ENCODE measurements around the gene ACYP2.

Gene ACYP2

GRCh38 chr2:54176577-54176976 is 61.2 kb downstream of the ACYP2 start:
- ChIA-PET CTCF (interaction anchor here (0.5 to 2.2 kb wide), 13 partner anchors 9 to 530 kb away, joined by 3 to 21 read pairs (median 3); no protein-coding TSS in a partner anchor), POLR2A (interaction anchor here (1.3 kb wide), 1 partner anchor 528 kb away, joined by 3 read pairs; no protein-coding TSS in a partner anchor)
- H3K36me3 ChIP-seq (ENCODE audit: control insufficient read depth in 2 of 2, insufficient read depth in 1 of 2, low read length in 2 of 2): no peaks in the 10 kb centered on the region
- no peaks in the 10 kb centered on the region for H3K9me3 ChIP-seq (ENCODE audit: control insufficient read depth, insufficient read depth, low read depth, low read length)
- H3K4me3 ChIP-seq (ENCODE audit: low read depth, low read length): no peak overlapping the region
- TF ChIP-seq ZNF654 (tag by site-specific recombination; IDR thresholded peaks at IDR 0.05; ENCODE audit: low read depth): peak; percentile 38; the same call in 1 of the 2 replicates
- no peak for TF ChIP-seq ZNF366 (tag by site-specific recombination; conservative IDR thresholded peaks at IDR 0.05)
- peak; percentile 55; the same call in 1 of the 2 replicates for TF ChIP-seq CTCF (tag by site-specific recombination; IDR thresholded peaks at IDR 0.05)
- no peaks in the 10 kb centered on the region for H3K4me1 ChIP-seq (ENCODE audit: control insufficient read depth, insufficient read depth, low read length)
- no peak overlapping the region for H3K27ac ChIP-seq (ENCODE audit: extremely low read depth, low read depth, low read length)

DNA sequence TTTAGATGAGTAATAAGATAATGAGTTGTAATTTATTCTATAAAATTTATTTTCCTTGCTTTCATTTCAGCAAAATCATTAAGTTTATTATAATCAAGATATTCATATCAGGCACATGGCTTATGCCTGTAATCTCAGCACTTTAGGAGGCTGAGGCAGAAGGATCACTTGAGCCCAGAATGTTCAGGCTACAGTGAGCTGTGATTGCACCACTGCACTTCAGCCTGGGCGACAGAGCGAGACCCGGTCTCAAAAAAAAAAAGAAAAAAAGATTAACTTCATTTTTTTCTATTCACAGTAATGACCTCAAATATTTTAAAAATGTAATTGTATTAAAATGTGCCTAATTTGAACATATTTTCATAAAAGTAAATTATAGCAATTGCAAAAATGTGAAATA is 67.9 kb downstream of the ACYP2 start:
- CTCF ChIA-PET: no interaction called here

DNA sequence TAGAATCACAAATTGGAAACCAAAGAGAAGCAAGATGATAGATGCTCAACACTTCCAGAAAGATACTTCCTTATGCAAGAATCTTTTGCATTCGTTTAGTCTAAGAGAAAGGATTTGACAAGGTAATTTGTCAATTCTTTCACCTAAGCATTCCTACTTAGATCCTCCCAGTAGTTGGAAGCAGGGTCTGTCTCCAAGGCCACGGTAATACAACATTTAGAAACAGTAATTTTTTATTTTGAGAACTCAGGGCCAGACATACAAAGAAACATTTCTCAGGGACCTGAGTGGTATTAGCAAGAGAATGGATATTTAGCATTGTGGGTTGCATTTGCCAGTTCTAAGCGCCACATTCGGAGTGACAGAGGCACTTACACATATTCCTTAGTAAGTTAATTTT is 68.6 kb downstream of the ACYP2 start:
- CTCF ChIA-PET: no interaction called here
- no peak overlapping the region for H3K4me3 ChIP-seq (ENCODE audit: low read depth, low read length)
- H3K9me3 ChIP-seq (ENCODE audit: control insufficient read depth, insufficient read depth, low read depth, low read length): no peaks in the 10 kb centered on the region
- no peak overlapping the region for H3K27ac ChIP-seq (ENCODE audit: extremely low read depth, low read depth, low read length)
- POLR2A ChIA-PET: no interaction called here
- no peaks in the 10 kb centered on the region for H3K4me1 ChIP-seq (ENCODE audit: control insufficient read depth, insufficient read depth, low read length)
- H3K36me3 ChIP-seq (ENCODE audit: control insufficient read depth in 2 of 2, insufficient read depth in 1 of 2, low read length in 2 of 2): no peaks in the 10 kb centered on the region
- no peak for TF ChIP-seq ZNF488 (tag by site-specific recombination; IDR thresholded peaks at IDR 0.05)
- TF ChIP-seq GLI2 (tag by site-specific recombination; IDR thresholded peaks at IDR 0.05; ENCODE audit: borderline replicate concordance, low read depth): no peak
- TF ChIP-seq, protein P1, sequence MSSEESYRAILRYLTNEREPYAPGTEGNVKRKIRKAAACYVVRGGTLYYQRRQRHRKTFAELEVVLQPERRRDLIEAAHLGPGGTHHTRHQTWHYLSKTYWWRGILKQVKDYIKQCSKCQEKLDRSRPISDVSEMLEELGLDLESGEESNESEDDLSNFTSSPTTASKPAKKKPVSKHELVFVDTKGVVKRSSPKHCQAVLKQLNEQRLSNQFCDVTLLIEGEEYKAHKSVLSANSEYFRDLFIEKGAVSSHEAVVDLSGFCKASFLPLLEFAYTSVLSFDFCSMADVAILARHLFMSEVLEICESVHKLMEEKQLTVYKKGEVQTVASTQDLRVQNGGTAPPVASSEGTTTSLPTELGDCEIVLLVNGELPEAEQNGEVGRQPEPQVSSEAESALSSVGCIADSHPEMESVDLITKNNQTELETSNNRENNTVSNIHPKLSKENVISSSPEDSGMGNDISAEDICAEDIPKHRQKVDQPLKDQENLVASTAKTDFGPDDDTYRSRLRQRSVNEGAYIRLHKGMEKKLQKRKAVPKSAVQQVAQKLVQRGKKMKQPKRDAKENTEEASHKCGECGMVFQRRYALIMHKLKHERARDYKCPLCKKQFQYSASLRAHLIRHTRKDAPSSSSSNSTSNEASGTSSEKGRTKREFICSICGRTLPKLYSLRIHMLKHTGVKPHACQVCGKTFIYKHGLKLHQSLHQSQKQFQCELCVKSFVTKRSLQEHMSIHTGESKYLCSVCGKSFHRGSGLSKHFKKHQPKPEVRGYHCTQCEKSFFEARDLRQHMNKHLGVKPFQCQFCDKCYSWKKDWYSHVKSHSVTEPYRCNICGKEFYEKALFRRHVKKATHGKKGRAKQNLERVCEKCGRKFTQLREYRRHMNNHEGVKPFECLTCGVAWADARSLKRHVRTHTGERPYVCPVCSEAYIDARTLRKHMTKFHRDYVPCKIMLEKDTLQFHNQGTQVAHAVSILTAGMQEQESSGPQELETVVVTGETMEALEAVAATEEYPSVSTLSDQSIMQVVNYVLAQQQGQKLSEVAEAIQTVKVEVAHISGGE (tag by site-specific recombination; conservative IDR thresholded peaks at IDR 0.05; ENCODE audit: low read depth): no peak
- TF ChIP-seq ZNF280D (tag by site-specific recombination; IDR thresholded peaks at IDR 0.05): no peak
- TF ChIP-seq KLF1 (tag by site-specific recombination; IDR thresholded peaks at IDR 0.05): no peak
- no peak for TF ChIP-seq ZNF184 (tag by site-specific recombination; IDR thresholded peaks at IDR 0.05)
- TF ChIP-seq, protein P2, sequence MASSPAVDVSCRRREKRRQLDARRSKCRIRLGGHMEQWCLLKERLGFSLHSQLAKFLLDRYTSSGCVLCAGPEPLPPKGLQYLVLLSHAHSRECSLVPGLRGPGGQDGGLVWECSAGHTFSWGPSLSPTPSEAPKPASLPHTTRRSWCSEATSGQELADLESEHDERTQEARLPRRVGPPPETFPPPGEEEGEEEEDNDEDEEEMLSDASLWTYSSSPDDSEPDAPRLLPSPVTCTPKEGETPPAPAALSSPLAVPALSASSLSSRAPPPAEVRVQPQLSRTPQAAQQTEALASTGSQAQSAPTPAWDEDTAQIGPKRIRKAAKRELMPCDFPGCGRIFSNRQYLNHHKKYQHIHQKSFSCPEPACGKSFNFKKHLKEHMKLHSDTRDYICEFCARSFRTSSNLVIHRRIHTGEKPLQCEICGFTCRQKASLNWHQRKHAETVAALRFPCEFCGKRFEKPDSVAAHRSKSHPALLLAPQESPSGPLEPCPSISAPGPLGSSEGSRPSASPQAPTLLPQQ (tag by site-specific recombination; IDR thresholded peaks at IDR 0.05): no peak
- no peak for TF ChIP-seq ZSCAN4 (tag by site-specific recombination; IDR thresholded peaks at IDR 0.05)
- no peak for TF ChIP-seq ZNF26 (tag by site-specific recombination; IDR thresholded peaks at IDR 0.05)
- TF ChIP-seq MEIS1 (CRISPR knock-in tag; IDR thresholded peaks at IDR 0.05; ENCODE audit: borderline replicate concordance): no peak
- TF ChIP-seq ZXDB (tag by site-specific recombination; IDR thresholded peaks at IDR 0.05): no peak

More for the DNA sequence above, 67.9 kb downstream of the ACYP2 start:
- H3K4me3 ChIP-seq (ENCODE audit: low read depth, low read length): no peak overlapping the region
- POLR2A ChIA-PET: no interaction called here
- no peaks in the 10 kb centered on the region for H3K9me3 ChIP-seq (ENCODE audit: control insufficient read depth, insufficient read depth, low read depth, low read length)
- H3K4me1 ChIP-seq (ENCODE audit: control insufficient read depth, insufficient read depth, low read length): no peaks in the 10 kb centered on the region
- TF ChIP-seq ZNF596 (tag by site-specific recombination; IDR thresholded peaks at IDR 0.05): no peak
- TF ChIP-seq, protein P3, sequence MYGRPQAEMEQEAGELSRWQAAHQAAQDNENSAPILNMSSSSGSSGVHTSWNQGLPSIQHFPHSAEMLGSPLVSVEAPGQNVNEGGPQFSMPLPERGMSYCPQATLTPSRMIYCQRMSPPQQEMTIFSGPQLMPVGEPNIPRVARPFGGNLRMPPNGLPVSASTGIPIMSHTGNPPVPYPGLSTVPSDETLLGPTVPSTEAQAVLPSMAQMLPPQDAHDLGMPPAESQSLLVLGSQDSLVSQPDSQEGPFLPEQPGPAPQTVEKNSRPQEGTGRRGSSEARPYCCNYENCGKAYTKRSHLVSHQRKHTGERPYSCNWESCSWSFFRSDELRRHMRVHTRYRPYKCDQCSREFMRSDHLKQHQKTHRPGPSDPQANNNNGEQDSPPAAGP (tag by site-specific recombination; IDR thresholded peaks at IDR 0.05): no peak
- no peaks in the 10 kb centered on the region for H3K36me3 ChIP-seq (ENCODE audit: control insufficient read depth in 2 of 2, insufficient read depth in 1 of 2, low read length in 2 of 2)
- no peak overlapping the region for H3K27ac ChIP-seq (ENCODE audit: extremely low read depth, low read depth, low read length)

All from HEK293 (cell line).